ENCODE data around the gene GRIA1.

The GRIA1 gene

DNA sequence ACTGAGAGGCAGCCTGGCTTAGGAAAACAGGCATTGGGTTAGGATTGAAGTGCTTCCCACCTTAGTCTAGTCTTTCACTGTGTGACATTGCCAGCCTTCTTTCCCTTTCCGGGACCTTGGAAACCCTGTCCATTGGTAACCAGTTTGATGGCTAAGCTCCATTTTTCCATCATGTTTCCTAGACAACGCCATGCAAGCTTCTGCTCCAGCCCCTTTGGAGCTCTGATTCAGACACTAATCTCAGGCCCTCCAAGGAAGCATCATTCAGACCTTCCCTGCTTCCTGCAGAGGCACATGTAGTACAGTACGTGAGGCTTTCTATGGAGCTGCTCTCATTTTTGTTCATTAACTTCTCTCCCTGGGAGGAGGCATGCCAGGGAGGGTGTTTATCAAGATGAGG lies 68.5 kb downstream of the GRIA1 start:
- no peaks in the 10 kb centered on the region for H3K9me3 ChIP-seq (ENCODE audit: severe bottlenecking)
- H3K27ac ChIP-seq (ENCODE audit: poor library complexity, severe bottlenecking): no peak overlapping the region
- H3K4me3 ChIP-seq (ENCODE audit: severe bottlenecking): no peak overlapping the region
- DNase-seq (ENCODE audit: low spot score) (no peak), ATAC-seq (ENCODE audit: low read depth) (no peak)
- no peaks in the 10 kb centered on the region for H3K27me3 ChIP-seq (ENCODE audit: insufficient read depth, poor library complexity, severe bottlenecking)
- H3K36me3 ChIP-seq (ENCODE audit: low read depth): no peaks in the 10 kb centered on the region
- peaks cover 23% of the 10 kb centered on the region for H3K4me1 ChIP-seq (ENCODE audit: insufficient read depth, poor library complexity, severe bottlenecking)
- TF ChIP-seq, protein P1, sequence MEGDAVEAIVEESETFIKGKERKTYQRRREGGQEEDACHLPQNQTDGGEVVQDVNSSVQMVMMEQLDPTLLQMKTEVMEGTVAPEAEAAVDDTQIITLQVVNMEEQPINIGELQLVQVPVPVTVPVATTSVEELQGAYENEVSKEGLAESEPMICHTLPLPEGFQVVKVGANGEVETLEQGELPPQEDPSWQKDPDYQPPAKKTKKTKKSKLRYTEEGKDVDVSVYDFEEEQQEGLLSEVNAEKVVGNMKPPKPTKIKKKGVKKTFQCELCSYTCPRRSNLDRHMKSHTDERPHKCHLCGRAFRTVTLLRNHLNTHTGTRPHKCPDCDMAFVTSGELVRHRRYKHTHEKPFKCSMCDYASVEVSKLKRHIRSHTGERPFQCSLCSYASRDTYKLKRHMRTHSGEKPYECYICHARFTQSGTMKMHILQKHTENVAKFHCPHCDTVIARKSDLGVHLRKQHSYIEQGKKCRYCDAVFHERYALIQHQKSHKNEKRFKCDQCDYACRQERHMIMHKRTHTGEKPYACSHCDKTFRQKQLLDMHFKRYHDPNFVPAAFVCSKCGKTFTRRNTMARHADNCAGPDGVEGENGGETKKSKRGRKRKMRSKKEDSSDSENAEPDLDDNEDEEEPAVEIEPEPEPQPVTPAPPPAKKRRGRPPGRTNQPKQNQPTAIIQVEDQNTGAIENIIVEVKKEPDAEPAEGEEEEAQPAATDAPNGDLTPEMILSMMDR (IDR thresholded peaks at IDR 0.05; ENCODE audit: poor library complexity, severe bottlenecking): no peak

- Histone ChIP-seq H3K27ac (ENCODE audit: poor library complexity, severe bottlenecking) (no peak overlapping the region), H3K36me3 (ENCODE audit: low read depth) (no peaks in the 10 kb centered on the region), H3K4me1 (ENCODE audit: insufficient read depth, poor library complexity, severe bottlenecking) (peaks cover 21% of the 10 kb centered on the region), H3K27me3 (ENCODE audit: insufficient read depth, poor library complexity, severe bottlenecking) (no peaks in the 10 kb centered on the region), H3K9me3 (ENCODE audit: severe bottlenecking) (no peaks in the 10 kb centered on the region), H3K4me3 (ENCODE audit: severe bottlenecking) (no peak overlapping the region)
- TF ChIP-seq, protein P1 (IDR thresholded peaks at IDR 0.05; ENCODE audit: poor library complexity, severe bottlenecking): no peak
- DNase-seq (ENCODE audit: low spot score) (no peak), ATAC-seq (ENCODE audit: low read depth) (no peak)
Measured at GRCh38 chr5:153559926-153560325, 69.5 kb downstream of the GRIA1 start.

DNA sequence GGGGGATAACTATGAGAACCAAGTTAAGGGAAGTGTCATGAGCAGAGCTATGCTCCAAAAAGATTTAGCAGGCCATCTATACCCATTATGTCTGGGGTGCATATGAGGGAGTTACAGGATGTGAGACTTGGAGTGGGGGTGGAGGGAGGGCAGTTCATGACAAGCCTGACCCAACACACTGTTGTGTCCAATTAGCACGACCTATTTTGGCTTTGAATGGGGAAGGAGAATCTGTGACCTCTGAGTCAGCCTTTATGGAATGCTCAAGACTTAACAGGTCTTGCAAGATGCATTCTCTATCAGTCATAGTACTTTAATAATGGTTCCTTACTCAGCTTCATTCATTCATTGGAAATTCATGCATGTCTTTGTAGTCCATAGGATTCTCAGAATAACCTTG lies 71.7 kb downstream of the GRIA1 start:
- Histone ChIP-seq H3K9me3 (ENCODE audit: severe bottlenecking) (no peaks in the 10 kb centered on the region), H3K4me1 (ENCODE audit: insufficient read depth, poor library complexity, severe bottlenecking) (peaks cover 14% of the 10 kb centered on the region), H3K36me3 (ENCODE audit: low read depth) (no peaks in the 10 kb centered on the region), H3K4me3 (ENCODE audit: severe bottlenecking) (no peak overlapping the region), H3K27me3 (ENCODE audit: insufficient read depth, poor library complexity, severe bottlenecking) (no peaks in the 10 kb centered on the region), H3K27ac (ENCODE audit: poor library complexity, severe bottlenecking) (peak overlapping the region; percentile 53)
- TF ChIP-seq, protein P1 (IDR thresholded peaks at IDR 0.05; ENCODE audit: poor library complexity, severe bottlenecking): no peak
- DNase-seq (ENCODE audit: low spot score) (peak; percentile 71), ATAC-seq (ENCODE audit: low read depth) (peak; percentile 91)

- no peaks in the 10 kb centered on the region for H3K36me3 ChIP-seq (ENCODE audit: low read depth)
- H3K27me3 ChIP-seq (ENCODE audit: insufficient read depth, poor library complexity, severe bottlenecking): no peaks in the 10 kb centered on the region
- peak overlapping the region; percentile 22 for H3K27ac ChIP-seq (ENCODE audit: poor library complexity, severe bottlenecking)
- TF ChIP-seq, protein P1 (IDR thresholded peaks at IDR 0.05; ENCODE audit: poor library complexity, severe bottlenecking): no peak
- H3K9me3 ChIP-seq (ENCODE audit: severe bottlenecking): no peaks in the 10 kb centered on the region
- peaks cover 14% of the 10 kb centered on the region for H3K4me1 ChIP-seq (ENCODE audit: insufficient read depth, poor library complexity, severe bottlenecking)
- ATAC-seq (ENCODE audit: low read depth): peak; percentile 64
- no peak overlapping the region for H3K4me3 ChIP-seq (ENCODE audit: severe bottlenecking)
- no peak for DNase-seq (ENCODE audit: low spot score)
Measured at GRCh38 chr5:153565822-153566221, 75.4 kb downstream of the GRIA1 start.

DNA sequence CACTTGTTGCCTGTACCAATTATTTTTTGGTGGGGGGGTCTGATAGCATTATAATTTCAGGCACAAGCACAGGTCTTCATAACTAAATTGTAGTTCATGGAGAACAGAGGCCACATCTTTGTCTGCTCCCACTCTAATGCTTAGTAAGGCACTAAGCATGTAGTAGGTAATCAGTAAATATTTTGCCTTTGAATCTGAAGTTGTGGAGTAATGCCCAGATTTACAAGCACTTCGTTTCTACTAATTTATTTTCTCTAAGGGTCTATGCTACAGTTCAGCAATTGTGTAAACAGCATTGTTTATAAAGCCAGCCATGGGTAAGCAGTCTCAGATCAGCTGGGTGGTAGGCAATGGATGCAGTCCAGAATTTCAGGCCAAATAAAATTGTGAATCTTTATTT lies 78.6 kb downstream of the GRIA1 start:
- H3K36me3 ChIP-seq (ENCODE audit: low read depth): no peaks in the 10 kb centered on the region
- H3K27ac ChIP-seq (ENCODE audit: poor library complexity, severe bottlenecking): no peak overlapping the region
- no peak for DNase-seq (ENCODE audit: low spot score)
- H3K9me3 ChIP-seq (ENCODE audit: severe bottlenecking): no peaks in the 10 kb centered on the region
- H3K4me1 ChIP-seq (ENCODE audit: insufficient read depth, poor library complexity, severe bottlenecking): no peaks in the 10 kb centered on the region
- no peak overlapping the region for H3K4me3 ChIP-seq (ENCODE audit: severe bottlenecking)
- TF ChIP-seq, protein P1 (IDR thresholded peaks at IDR 0.05; ENCODE audit: poor library complexity, severe bottlenecking): no peak
- no peaks in the 10 kb centered on the region for H3K27me3 ChIP-seq (ENCODE audit: insufficient read depth, poor library complexity, severe bottlenecking)
- ATAC-seq (ENCODE audit: low read depth): no peak
